GM12891 (cell line): ENCODE results near the gene KMO.

ENCODE experiments used
- POLR2A ChIP-seq: IDR thresholded peaks from 2 replicates; pipeline ENCODE4 v1.6.1; 2011; ENCODE audit warnings: low read depth, low read length, control low read depth
- TAF1 ChIP-seq: IDR thresholded peaks from 2 replicates; pipeline ENCODE4 v1.6.1; 2011; ENCODE audit warnings: low read depth, low read length, control low read depth

- TF ChIP-seq POLR2A = no peak
- no peak for TF ChIP-seq TAF1
Measured at GRCh38 chr1:241632987-241633386, 100.8 kb downstream of the KMO start.
